Fibroblast of pulmonary artery (primary cell): Measurements from ENCODE around the gene INTS13.

ENCODE experiments used
- DNase-seq: peaks from one replicate; pipeline ENCODE4 v3.0.0-alpha.2; 2010; ENCODE audit warnings: low read depth
- H3K4me3 ChIP-seq: replicated peaks from 2 replicates; pipeline ENCODE4 v1.5.1; 2011; ENCODE audit warnings: low read depth, mild to moderate bottlenecking, control low read depth, low read length, moderate library complexity
- TF ChIP-seq, protein P1 (sequence below): IDR thresholded peaks from 2 replicates; pipeline ENCODE4 v1.5.1; 2011; ENCODE audit warnings: mild to moderate bottlenecking, control low read depth, low read length, inconsistent platforms; ENCODE audit errors: missing control alignments

The INTS13 gene

DNA sequence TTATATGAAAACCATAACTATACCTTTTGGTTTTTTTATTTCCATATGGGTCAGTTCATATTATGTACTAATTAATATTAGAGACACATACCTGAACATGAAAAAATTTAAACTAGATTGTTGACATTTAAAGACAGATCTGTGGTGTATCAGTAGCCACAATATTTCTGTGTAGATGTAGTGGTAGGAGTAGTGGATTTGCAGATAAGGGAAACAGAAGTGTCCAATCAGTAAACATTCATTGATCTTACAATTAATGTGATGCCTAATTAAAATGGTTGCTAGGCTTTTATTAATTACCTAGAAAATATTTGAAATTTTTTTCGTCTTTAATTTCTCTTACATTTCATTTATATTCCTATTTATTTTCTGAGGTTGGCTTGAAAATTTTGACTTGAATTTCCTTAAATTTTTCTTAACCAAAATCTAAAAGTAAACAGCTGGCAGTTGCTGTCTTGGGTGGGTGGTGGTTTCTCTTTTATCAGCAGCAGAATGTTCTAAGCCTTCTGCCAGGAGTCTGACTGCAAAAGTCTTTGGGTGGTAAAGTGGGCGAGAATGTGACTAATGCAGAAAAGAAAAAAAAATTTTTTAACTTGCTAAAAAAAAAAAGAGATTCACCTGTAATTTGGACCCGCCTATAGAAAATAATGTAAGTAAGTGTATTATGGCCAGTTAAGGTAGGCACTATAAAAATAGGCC lies 2.9 kb upstream of the INTS13 start:
- H3K4me3 ChIP-seq, result peak overlapping the region; percentile 94
- DNase-seq, result peak; percentile 51
- TF ChIP-seq, protein P1, sequence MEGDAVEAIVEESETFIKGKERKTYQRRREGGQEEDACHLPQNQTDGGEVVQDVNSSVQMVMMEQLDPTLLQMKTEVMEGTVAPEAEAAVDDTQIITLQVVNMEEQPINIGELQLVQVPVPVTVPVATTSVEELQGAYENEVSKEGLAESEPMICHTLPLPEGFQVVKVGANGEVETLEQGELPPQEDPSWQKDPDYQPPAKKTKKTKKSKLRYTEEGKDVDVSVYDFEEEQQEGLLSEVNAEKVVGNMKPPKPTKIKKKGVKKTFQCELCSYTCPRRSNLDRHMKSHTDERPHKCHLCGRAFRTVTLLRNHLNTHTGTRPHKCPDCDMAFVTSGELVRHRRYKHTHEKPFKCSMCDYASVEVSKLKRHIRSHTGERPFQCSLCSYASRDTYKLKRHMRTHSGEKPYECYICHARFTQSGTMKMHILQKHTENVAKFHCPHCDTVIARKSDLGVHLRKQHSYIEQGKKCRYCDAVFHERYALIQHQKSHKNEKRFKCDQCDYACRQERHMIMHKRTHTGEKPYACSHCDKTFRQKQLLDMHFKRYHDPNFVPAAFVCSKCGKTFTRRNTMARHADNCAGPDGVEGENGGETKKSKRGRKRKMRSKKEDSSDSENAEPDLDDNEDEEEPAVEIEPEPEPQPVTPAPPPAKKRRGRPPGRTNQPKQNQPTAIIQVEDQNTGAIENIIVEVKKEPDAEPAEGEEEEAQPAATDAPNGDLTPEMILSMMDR, result no peak

DNA sequence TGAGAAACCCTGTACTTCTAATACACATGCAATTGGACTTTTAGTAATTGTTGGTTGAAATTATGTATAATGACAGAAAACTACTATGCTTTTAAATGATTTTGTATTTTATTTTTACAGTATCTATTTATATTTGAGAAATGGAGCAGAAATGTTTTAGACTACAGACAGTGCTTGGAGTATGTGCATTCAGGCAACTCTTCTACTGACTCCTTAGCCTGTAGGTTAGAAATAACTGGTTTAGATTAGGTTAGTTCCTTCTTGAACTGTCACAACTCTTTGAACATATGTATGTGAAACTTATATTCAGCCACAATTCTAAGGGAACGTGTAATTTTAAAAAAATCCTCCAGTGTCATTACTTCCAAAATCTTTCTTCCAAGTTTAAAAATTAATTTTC lies 2.2 kb upstream of the INTS13 start:
- H3K4me3 ChIP-seq, result peak overlapping the region; percentile 94
- TF ChIP-seq, protein P1, result no peak
- DNase-seq, result no peak

DNA sequence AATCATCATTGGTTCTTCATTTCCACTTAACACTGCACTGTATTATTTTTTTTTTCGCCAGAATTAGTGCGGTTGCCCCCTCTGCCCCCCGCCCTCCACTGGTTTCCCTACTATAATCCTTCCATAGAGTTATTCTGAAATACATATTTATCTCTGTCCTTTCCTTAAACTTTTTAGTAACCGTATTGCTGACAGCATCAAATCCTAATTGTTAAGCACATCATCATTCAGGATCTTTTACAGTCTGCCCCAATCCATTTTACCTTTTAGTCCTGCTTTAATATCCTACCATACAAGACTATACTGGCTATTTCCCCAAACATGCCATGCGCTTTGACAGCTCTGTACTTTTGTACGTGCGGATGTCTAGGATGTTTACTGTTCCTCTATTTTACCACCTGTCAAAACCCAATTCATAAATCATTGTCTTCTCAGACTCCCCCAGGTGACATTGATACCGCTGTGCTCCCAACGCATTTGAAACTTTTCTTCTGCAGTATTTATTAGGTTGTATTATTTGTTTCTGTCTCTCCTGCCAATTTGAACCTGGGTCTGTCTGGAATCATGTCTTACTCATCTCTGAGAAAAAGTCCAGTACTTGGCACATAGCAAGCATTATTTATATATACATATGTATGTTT lies 1.5 kb upstream of the INTS13 start:
- TF ChIP-seq, protein P1, result no peak
- peak overlapping the region; percentile 94 for H3K4me3 ChIP-seq
- no peak for DNase-seq

DNA sequence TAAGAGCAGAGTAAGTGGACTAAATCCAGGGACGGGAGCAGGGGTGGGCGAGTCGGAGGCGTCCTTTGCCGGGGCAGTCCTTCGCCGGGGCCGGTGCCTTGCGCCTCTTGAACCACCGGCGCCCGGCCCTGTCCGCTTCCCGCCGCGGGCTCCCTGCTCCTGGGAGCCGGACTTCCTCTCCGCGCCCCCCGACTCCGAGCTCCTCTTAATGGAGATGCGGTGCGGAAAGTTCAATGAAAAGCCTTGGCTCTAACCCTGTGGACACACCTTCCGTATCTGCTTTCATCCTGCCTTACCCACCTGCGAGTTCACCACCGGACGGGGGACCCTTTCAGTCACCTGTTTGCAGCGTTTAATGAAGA lies 901 bp upstream of the INTS13 start:
- DNase-seq, result no peak
- TF ChIP-seq, protein P1, result no peak

GRCh38 chr12:26937443-26937862 lies 328 bp downstream of the INTS13 start:
- DNase-seq, result no peak
- TF ChIP-seq, protein P1, result no peak
- H3K4me3 ChIP-seq, result peak overlapping the region; percentile 94

More for the DNA sequence above, 901 bp upstream of the INTS13 start:
- peak overlapping the region; percentile 94 for H3K4me3 ChIP-seq

GRCh38 chr12:26936559-26937442 lies 980 bp downstream of the INTS13 start:
- TF ChIP-seq, protein P1, result no peak
- no peak for DNase-seq
- peak overlapping the region; percentile 94 for H3K4me3 ChIP-seq
